ENCODE measurements around the gene CTU1. TPM values are rescaled to one million over a fixed set of nuclear protein-coding genes. Genes with fewer than 3 reads are reported as not detected.

CTU1 gene
- total RNA-seq, 1 donor from 2014 or later = 9.3 TPM

- H3K27me3 Mint-ChIP-seq = peaks cover 27% of the 10 kb centered on the region
- H3K36me3 Mint-ChIP-seq = no peaks in the 10 kb centered on the region
- no peak overlapping the region for H3K4me3 Mint-ChIP-seq
- TF ChIP-seq, protein P1, sequence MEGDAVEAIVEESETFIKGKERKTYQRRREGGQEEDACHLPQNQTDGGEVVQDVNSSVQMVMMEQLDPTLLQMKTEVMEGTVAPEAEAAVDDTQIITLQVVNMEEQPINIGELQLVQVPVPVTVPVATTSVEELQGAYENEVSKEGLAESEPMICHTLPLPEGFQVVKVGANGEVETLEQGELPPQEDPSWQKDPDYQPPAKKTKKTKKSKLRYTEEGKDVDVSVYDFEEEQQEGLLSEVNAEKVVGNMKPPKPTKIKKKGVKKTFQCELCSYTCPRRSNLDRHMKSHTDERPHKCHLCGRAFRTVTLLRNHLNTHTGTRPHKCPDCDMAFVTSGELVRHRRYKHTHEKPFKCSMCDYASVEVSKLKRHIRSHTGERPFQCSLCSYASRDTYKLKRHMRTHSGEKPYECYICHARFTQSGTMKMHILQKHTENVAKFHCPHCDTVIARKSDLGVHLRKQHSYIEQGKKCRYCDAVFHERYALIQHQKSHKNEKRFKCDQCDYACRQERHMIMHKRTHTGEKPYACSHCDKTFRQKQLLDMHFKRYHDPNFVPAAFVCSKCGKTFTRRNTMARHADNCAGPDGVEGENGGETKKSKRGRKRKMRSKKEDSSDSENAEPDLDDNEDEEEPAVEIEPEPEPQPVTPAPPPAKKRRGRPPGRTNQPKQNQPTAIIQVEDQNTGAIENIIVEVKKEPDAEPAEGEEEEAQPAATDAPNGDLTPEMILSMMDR (conservative IDR thresholded peaks at IDR 0.05) = no peak
- no peak overlapping the region for H3K27ac Mint-ChIP-seq
- H3K4me1 Mint-ChIP-seq (ENCODE audit: unreplicated experiment) = no peaks in the 10 kb centered on the region
- H3K9me3 Mint-ChIP-seq = no peaks in the 10 kb centered on the region
- DNase-seq (ENCODE audit: extremely low spot score, unreplicated experiment) = no peak
Measured at GRCh38 chr19:51121257-51121656, 13.0 kb upstream of the CTU1 start.

GRCh38 chr19:51120160-51120559, 12.0 kb upstream of the CTU1 start:
- Mint-ChIP-seq H3K27ac (no peak overlapping the region), H3K4me3 (no peak overlapping the region), H3K36me3 (no peaks in the 10 kb centered on the region), H3K4me1 (ENCODE audit: unreplicated experiment) (no peaks in the 10 kb centered on the region), H3K9me3 (no peaks in the 10 kb centered on the region), H3K27me3 (peaks cover 32% of the 10 kb centered on the region)
- no peak for DNase-seq (ENCODE audit: extremely low spot score, unreplicated experiment)
- TF ChIP-seq, protein P1 (conservative IDR thresholded peaks at IDR 0.05) = no peak

DNA sequence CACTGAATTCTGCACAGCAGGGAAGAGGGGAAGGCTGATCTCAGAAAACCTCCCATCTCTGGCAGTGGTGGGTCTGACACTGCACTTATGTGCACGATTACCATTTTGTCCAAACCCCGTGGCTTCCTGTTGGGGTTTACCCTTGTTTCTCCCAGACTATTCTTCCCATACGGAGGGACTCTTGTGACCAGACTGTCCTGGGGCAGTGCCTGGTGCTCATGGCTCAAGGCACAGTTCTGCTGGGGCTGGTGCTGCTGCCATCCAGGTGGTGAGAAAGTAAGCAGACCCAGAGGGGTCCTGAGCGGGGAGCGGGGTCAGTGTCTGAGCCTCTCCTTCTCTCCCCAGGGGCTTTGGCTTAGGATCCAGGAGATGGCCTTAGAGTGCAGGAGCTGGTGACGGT, 11.4 kb upstream of the CTU1 start:
- Mint-ChIP-seq H3K27ac (no peak overlapping the region), H3K27me3 (peaks cover 36% of the 10 kb centered on the region), H3K4me3 (no peak overlapping the region), H3K36me3 (no peaks in the 10 kb centered on the region), H3K4me1 (ENCODE audit: unreplicated experiment) (no peaks in the 10 kb centered on the region), H3K9me3 (no peaks in the 10 kb centered on the region)
- TF ChIP-seq, protein P1 (conservative IDR thresholded peaks at IDR 0.05) = no peak
- no peak for DNase-seq (ENCODE audit: extremely low spot score, unreplicated experiment)

GRCh38 chr19:51119101-51119500, 10.9 kb upstream of the CTU1 start:
- TF ChIP-seq, protein P1 (conservative IDR thresholded peaks at IDR 0.05) = no peak
- peaks cover 36% of the 10 kb centered on the region for H3K27me3 Mint-ChIP-seq
- DNase-seq (ENCODE audit: extremely low spot score, unreplicated experiment) = no peak
- H3K4me1 Mint-ChIP-seq (ENCODE audit: unreplicated experiment) = no peaks in the 10 kb centered on the region
- no peak overlapping the region for H3K27ac Mint-ChIP-seq
- H3K4me3 Mint-ChIP-seq = no peak overlapping the region
- H3K9me3 Mint-ChIP-seq = no peaks in the 10 kb centered on the region
- H3K36me3 Mint-ChIP-seq = no peaks in the 10 kb centered on the region

DNA sequence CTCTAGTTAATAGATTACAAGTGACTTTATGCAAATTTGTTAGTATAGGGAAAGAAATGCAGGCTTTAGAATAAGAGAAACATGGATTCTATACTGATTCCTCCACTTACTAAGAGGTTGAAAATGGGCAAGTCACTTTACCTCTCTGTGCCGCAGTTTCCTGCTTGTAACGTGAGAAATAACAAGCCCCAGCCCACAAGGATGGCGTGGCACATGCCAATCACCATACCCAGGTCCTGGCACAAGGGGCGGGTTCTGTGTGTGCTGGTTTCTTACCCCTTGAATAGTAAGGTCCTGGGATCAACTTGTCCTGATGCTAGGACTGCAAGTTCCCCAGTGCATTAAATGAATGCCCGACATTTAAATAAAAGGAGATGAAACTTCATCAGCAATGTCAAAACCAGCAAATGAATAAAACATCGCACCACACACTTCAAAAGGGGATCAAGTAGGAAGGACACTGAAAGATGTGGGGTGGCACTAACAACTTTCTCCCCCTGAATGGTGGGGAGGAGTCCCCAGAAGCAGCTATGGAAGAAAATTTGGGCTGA, 8.6 kb upstream of the CTU1 start:
- no peaks in the 10 kb centered on the region for H3K4me1 Mint-ChIP-seq (ENCODE audit: unreplicated experiment)
- no peak overlapping the region for H3K27ac Mint-ChIP-seq
- no peak overlapping the region for H3K4me3 Mint-ChIP-seq
- no peak for DNase-seq (ENCODE audit: extremely low spot score, unreplicated experiment)
- no peaks in the 10 kb centered on the region for H3K9me3 Mint-ChIP-seq
- no peaks in the 10 kb centered on the region for H3K36me3 Mint-ChIP-seq
- peaks cover 33% of the 10 kb centered on the region for H3K27me3 Mint-ChIP-seq
- TF ChIP-seq, protein P1 (conservative IDR thresholded peaks at IDR 0.05) = no peak

Measured in type B pancreatic cell (in vitro differentiated cells).